GM23338 (cell line): ENCODE data around the gene KAZN. TPM values are rescaled to one million over a fixed set of nuclear protein-coding genes. Genes with fewer than 3 reads are reported as not detected.

Source experiments
- ATAC-seq: fragments of 200-7000 bp; cut with Tn5 transposase; 3 replicates; pipeline ENCODE4 v1.9.1; 2020
- DNase-seq: peaks from one replicate; pipeline ENCODE4 v3.0.0-alpha.2; 2015; ENCODE audit warnings: low spot score
- H2AFZ ChIP-seq: fragments of 200-600 bp; sonication (generic); 2 replicates; pipeline ENCODE4 v1.8.0; 2016; ENCODE audit warnings: antibody characterized with exemption, mild to moderate bottlenecking, moderate library complexity
- H3F3A ChIP-seq: fragments of 200-600 bp; sonication (generic); replicated peaks from 2 replicates; pipeline ENCODE4 v1.8.0; 2017; ENCODE audit warnings: antibody characterized with exemption, mixed run types, low read depth
- H3K27ac ChIP-seq: fragments of 200-600 bp; sonication (generic); 2 replicates; pipeline ENCODE4 v1.6.1; 2016; ENCODE audit warnings: low read depth
- H3K27me3 ChIP-seq: fragments of 200-600 bp; sonication (generic); 2 replicates; pipeline ENCODE4 v1.8.0; 2016; ENCODE audit warnings: mild to moderate bottlenecking, mixed run types, moderate library complexity; ENCODE audit not compliant: insufficient read depth
- H3K36me3 ChIP-seq: fragments of 200-600 bp; sonication (generic); 2 replicates; pipeline ENCODE4 v1.8.0; 2016; ENCODE audit warnings: mild to moderate bottlenecking; ENCODE audit not compliant: insufficient read depth
- H3K4me1 ChIP-seq: fragments of 200-600 bp; sonication (generic); 2 replicates; pipeline ENCODE4 v1.8.0; 2016; ENCODE audit warnings: mild to moderate bottlenecking, moderate library complexity; ENCODE audit not compliant: insufficient read depth
- H3K4me2 ChIP-seq: fragments of 200-600 bp; sonication (generic); 2 replicates; pipeline ENCODE4 v1.7.1; 2017; ENCODE audit warnings: mixed run types
- H3K4me3 ChIP-seq: fragments of 200-600 bp; sonication (generic); 2 replicates; pipeline ENCODE4 v1.6.1; 2016; ENCODE audit warnings: mixed run types
- H3K79me2 ChIP-seq: fragments of 200-600 bp; sonication (generic); replicated peaks from 2 replicates; pipeline ENCODE4 v1.8.0; 2017; ENCODE audit warnings: mild to moderate bottlenecking; ENCODE audit not compliant: insufficient read depth
- H3K9me2 ChIP-seq: fragments of 200-600 bp; sonication (generic); 2 replicates; pipeline ENCODE4 v1.8.0; 2017; ENCODE audit not compliant: insufficient read depth
- H4K20me1 ChIP-seq: fragments of 200-600 bp; sonication (generic); replicated peaks from 2 replicates; pipeline ENCODE4 v1.8.0; 2017; ENCODE audit warnings: mild to moderate bottlenecking; ENCODE audit not compliant: insufficient read depth
- H3K27ac Mint-ChIP-seq: 2 replicates; pipeline ENCODE4 v1.8.0; 2020; ENCODE audit warnings: inconsistent platforms, mild to moderate bottlenecking, moderate library complexity, mixed read lengths
- H3K27me3 Mint-ChIP-seq: 3 replicates; pipeline ENCODE4 v1.8.0; 2022; ENCODE audit warnings: low read depth, mild to moderate bottlenecking, moderate library complexity, mixed read lengths, inconsistent platforms; ENCODE audit not compliant: insufficient read depth, poor library complexity
- H3K36me3 Mint-ChIP-seq: 3 replicates; pipeline ENCODE4 v1.8.0; 2021; ENCODE audit warnings: low read depth, mild to moderate bottlenecking, inconsistent platforms, moderate library complexity, mixed read lengths
- H3K4me1 Mint-ChIP-seq: 3 replicates; pipeline ENCODE4 v1.8.0; 2020; ENCODE audit warnings: mild to moderate bottlenecking, inconsistent platforms, mixed read lengths
- H3K4me3 Mint-ChIP-seq: 3 replicates; pipeline ENCODE4 v1.8.0; 2021; ENCODE audit warnings: moderate library complexity, mild to moderate bottlenecking, inconsistent platforms, mixed read lengths
- H3K9me3 Mint-ChIP-seq: 3 replicates; pipeline ENCODE4 v1.8.0; 2020; ENCODE audit warnings: moderate library complexity, mild to moderate bottlenecking, inconsistent platforms, mixed read lengths
- CREB1 ChIP-seq: fragments of 250-450 bp; sonication (Bioruptor Pico); IDR thresholded peaks from 2 replicates; pipeline ENCODE4 v1.5.0; 2020; ENCODE audit warnings: low read depth, mild to moderate bottlenecking, moderate library complexity
- ETS1 ChIP-seq: IDR thresholded peaks from 2 replicates; pipeline ENCODE4 v1.6.1; 2016; ENCODE audit warnings: antibody characterized with exemption
- JUNB ChIP-seq: IDR thresholded peaks from one replicate; pipeline ENCODE4 v1.6.1; 2016; ENCODE audit warnings: antibody characterized with exemption; ENCODE audit not compliant: unreplicated experiment
- NANOG ChIP-seq: IDR thresholded peaks from 2 replicates; pipeline ENCODE4 v1.6.1; 2016; ENCODE audit warnings: antibody characterized with exemption, borderline replicate concordance
- REST ChIP-seq: IDR thresholded peaks from one replicate; pipeline ENCODE4 v1.6.1; 2018; ENCODE audit warnings: antibody characterized with exemption; ENCODE audit not compliant: unreplicated experiment
- STAT1 ChIP-seq: IDR thresholded peaks from one replicate; pipeline ENCODE4 v1.6.1; 2016; ENCODE audit warnings: antibody characterized with exemption; ENCODE audit not compliant: unreplicated experiment
- ZNF462 ChIP-seq: fragments of 250-450 bp; sonication (Bioruptor Pico); IDR thresholded peaks from 2 replicates; pipeline ENCODE4 v1.5.0; 2020; ENCODE audit warnings: mild to moderate bottlenecking, moderate library complexity
- polyA plus RNA-seq: library from polyadenylated mRNA; unstranded; fragments of >200 nt; fragmentation: Nextera tagmentation; extraction: Ambion mirVana; gene quantifications from 2 replicates; pipeline ENCODE4 v1.2.1, GENCODE V29; 2016
- total RNA-seq: library from RNA; depleted of rRNA; stranded (reverse); fragments of >200 nt; shearing (Covaris generic); gene quantifications from 2 replicates; pipeline ENCODE4 v1.2.3, GENCODE V29; 2014

KAZN gene
- total and polyA plus RNA-seq, 2 experiments from 2014 or later: 9.9 to 15.0 TPM

DNA sequence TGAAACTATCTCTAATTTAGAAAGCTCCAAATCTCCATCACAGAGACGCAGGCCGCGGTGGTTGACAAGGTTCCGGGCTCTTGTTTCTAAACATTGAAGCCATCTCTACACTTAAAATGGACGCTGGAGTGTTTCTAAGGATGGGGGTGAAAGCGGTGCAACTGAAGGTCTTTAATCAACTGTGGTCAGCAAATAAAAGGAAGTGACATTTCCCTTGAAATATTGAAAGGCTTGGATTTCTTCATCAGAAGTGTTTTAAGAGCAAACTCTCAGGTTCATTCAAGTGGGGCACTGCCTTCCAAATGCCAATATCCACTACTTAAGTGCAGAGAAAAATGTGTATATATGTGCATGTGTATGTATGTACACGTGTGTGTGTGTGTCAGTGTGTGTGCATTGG, 117.3 kb downstream of the KAZN start:
- no peaks in the 10 kb centered on the region; the same call in 1 of the 2 replicates for H3K79me2 ChIP-seq
- H3K9me2 ChIP-seq: no peaks in the 10 kb centered on the region
- no peak overlapping the region for H3K4me2 ChIP-seq
- H3K4me1 ChIP-seq: no peaks in the 10 kb centered on the region
- no peak overlapping the region for H3K27ac ChIP-seq
- H3K27me3 ChIP-seq: no peaks in the 10 kb centered on the region
- no peaks in the 10 kb centered on the region for H3K36me3 ChIP-seq
- no peak overlapping the region for H3K4me3 ChIP-seq
- H3K4me1 Mint-ChIP-seq: peaks cover 12% of the 10 kb centered on the region
- no peaks in the 10 kb centered on the region for H3F3A ChIP-seq
- no peak overlapping the region for H3K4me3 Mint-ChIP-seq
- TF ChIP-seq CREB1 (CRISPR knock-in tag) (no peak), ZNF462 (CRISPR knock-in tag) (no peak)
- ATAC-seq: no peak
- H2AFZ ChIP-seq: no peak overlapping the region
- 0 out of 2 replicates have a peak, but pooled peaks cover 6% of the 10 kb centered on the region for H4K20me1 ChIP-seq
- peaks cover 17% of the 10 kb centered on the region for H3K27me3 Mint-ChIP-seq
- DNase-seq: no peak
- no peak overlapping the region for H3K27ac Mint-ChIP-seq
- no peaks in the 10 kb centered on the region; the same call in 2 of the 3 replicates for H3K36me3 Mint-ChIP-seq
- H3K9me3 Mint-ChIP-seq: no peaks in the 10 kb centered on the region; the same call in 2 of the 3 replicates

GRCh38 chr1:14716474-14716873, 118.0 kb downstream of the KAZN start:
- Mint-ChIP-seq H3K27ac (no peak overlapping the region), H3K27me3 (peaks cover 15% of the 10 kb centered on the region), H3K9me3 (no peaks in the 10 kb centered on the region; the same call in 2 of the 3 replicates), H3K4me1 (peaks cover 12% of the 10 kb centered on the region), H3K36me3 (no peaks in the 10 kb centered on the region; the same call in 2 of the 3 replicates), H3K4me3 (no peak overlapping the region)
- Histone ChIP-seq H3K79me2 (peaks cover 3% of the 10 kb centered on the region), H3K4me3 (no peak overlapping the region), H3K27ac (no peak overlapping the region), H3K36me3 (no peaks in the 10 kb centered on the region), H3K4me2 (no peak overlapping the region), H3F3A (no peaks in the 10 kb centered on the region), H3K27me3 (no peaks in the 10 kb centered on the region), H3K4me1 (no peaks in the 10 kb centered on the region), H3K9me2 (no peaks in the 10 kb centered on the region), H4K20me1 (0 out of 2 replicates have a peak, but pooled peaks cover 6% of the 10 kb centered on the region), H2AFZ (no peak overlapping the region)
- DNase-seq: no peak
- no peak for ATAC-seq
- TF ChIP-seq JUNB (no peak), STAT1 (no peak), REST (no peak), ETS1 (no peak), CREB1 (CRISPR knock-in tag) (no peak), NANOG (no peak)
